Tibial nerve (tissue), 4 donors: ENCODE measurements around the gene SCN4B. TPM values are rescaled to one million over a fixed set of nuclear protein-coding genes. Genes with fewer than 3 reads are reported as not detected.

Source experiments
- DNase-seq, 2 donors: peaks; one replicate each; pipeline ENCODE4 v3.0.0-alpha.2; 2019; ENCODE audit warnings: low spot score in 2 of 2
- H3K27ac ChIP-seq, 4 donors: fragments of 200-600 bp; sonication (generic) in 3 of 4; one replicate each; pipeline ENCODE4 v1.5.1; 2017 to 2019; ENCODE audit warnings: mild to moderate bottlenecking in 1 of 4
- H3K27me3 ChIP-seq, 2 donors: fragments of 200-600 bp; sonication (generic) in 1 of 2; one replicate each; pipeline versions ENCODE4 v1.5.1 to v1.6.0; 2017 to 2019
- H3K36me3 ChIP-seq, 3 donors: fragments of 200-600 bp; sonication (generic); one replicate each; pipeline ENCODE4 v1.5.1; 2018 to 2019
- H3K4me1 ChIP-seq, 4 donors: fragments of 200-600 bp; sonication (generic) in 3 of 4; one replicate each; pipeline ENCODE4 v1.5.1; 2017 to 2019
- H3K4me3 ChIP-seq, 4 donors: fragments of 200-600 bp; sonication (generic) in 3 of 4; one replicate each; pipeline ENCODE4 v1.5.1; 2017 to 2019; ENCODE audit warnings: mild to moderate bottlenecking in 1 of 4, moderate library complexity in 1 of 4
- H3K9me3 ChIP-seq, 4 donors: fragments of 200-600 bp; sonication (generic) in 3 of 4; one replicate each; pipeline ENCODE4 v1.5.1; 2017 to 2019
- CTCF ChIP-seq, 5 experiments: fragments of 200-600 bp in 3 of 5; fragments of 450-650 bp in 2 of 5; sonication (generic) in 3 of 5; IDR thresholded peaks; one replicate each; pipeline ENCODE4 v1.5.1; 2016 to 2019; ENCODE audit warnings: antibody characterized with exemption in 5 of 5, mild to moderate bottlenecking in 3 of 5, moderate library complexity in 2 of 5
- EP300 ChIP-seq, 2 donors: sonication (generic); formaldehyde crosslinking; IDR thresholded peaks; one replicate each; pipeline ENCODE4 v1.6.1; 2017; ENCODE audit warnings: antibody characterized with exemption in 2 of 2, mild to moderate bottlenecking in 1 of 2
- POLR2A ChIP-seq, 2 donors: fragments of 450-650 bp; IDR thresholded peaks; one replicate each; pipeline ENCODE4 v1.6.1; 2017; ENCODE audit warnings: antibody characterized with exemption in 2 of 2, mild to moderate bottlenecking in 2 of 2, moderate library complexity in 2 of 2
- WGBS, 2 donors: methylation state at CpG; one replicate each; pipeline ENCODE4 v1.1.5; 2018; 5-methylcytosine and 5-hydroxymethylcytosine counted together
- total RNA-seq, 4 donors: library from RNA; depleted of rRNA; stranded (reverse); fragments of >200 nt; gene quantifications; one replicate each; pipeline ENCODE4 v1.1.0, GENCODE V29; 2016

The SCN4B gene
- total RNA-seq, 4 donors from 2014 or later: 0.66 to 4.1 (median 1.1) TPM

GRCh38 chr11:118153516-118153915, 893 bp upstream of the SCN4B start:
- TF ChIP-seq POLR2A (IDR thresholded peaks at IDR 0.05) (no peak), CTCF (IDR thresholded peaks at IDR 0.05) (no peak), EP300 (IDR thresholded peaks at IDR 0.05) (no peak)
- H3K27me3 ChIP-seq: peaks cover 0 to 78% of the 10 kb centered on the region in 2 donors

GRCh38 chr11:118152020-118152551, 537 bp downstream of the SCN4B start:
- peaks cover 0 to 26% (median 11%) of the 10 kb centered on the region in 4 donors for H3K4me1 ChIP-seq
- H3K9me3 ChIP-seq: no peaks in the 10 kb centered on the region
- peaks cover 0 to 67% of the 10 kb centered on the region in 2 donors for H3K27me3 ChIP-seq
- no peak for DNase-seq
- H3K27ac ChIP-seq: no peak overlapping the region
- TF ChIP-seq POLR2A (IDR thresholded peaks at IDR 0.05) (no peak), CTCF (IDR thresholded peaks at IDR 0.05) (no peak), EP300 (IDR thresholded peaks at IDR 0.05) (no peak)
- 15 to 19% methylated on average over 16 of the region's 16 CpGs for WGBS, 2 donors
- H3K4me3 ChIP-seq: peak overlapping the region; percentile 31 to 57 (median 40)
- H3K36me3 ChIP-seq: no peaks in the 10 kb centered on the region

More at GRCh38 chr11:118153516-118153915, 893 bp upstream of the SCN4B start:
- no peak for DNase-seq
- no peaks in the 10 kb centered on the region for H3K9me3 ChIP-seq
- H3K36me3 ChIP-seq: no peaks in the 10 kb centered on the region
- no peak overlapping the region for H3K27ac ChIP-seq
- H3K4me3 ChIP-seq: peak overlapping the region in 2 of 4 donors; percentile 45 to 57
- WGBS, 2 donors: 18 to 27% methylated on average over 16 of the region's 16 CpGs
- H3K4me1 ChIP-seq: peaks cover 0 to 26% (median 11%) of the 10 kb centered on the region in 4 donors

GRCh38 chr11:118151431-118151830, 1.2 kb downstream of the SCN4B start:
- Histone ChIP-seq H3K9me3 (no peaks in the 10 kb centered on the region), H3K4me1 (peaks cover 0 to 25% (median 11%) of the 10 kb centered on the region in 4 donors), H3K36me3 (no peaks in the 10 kb centered on the region), H3K4me3 (no peak overlapping the region), H3K27me3 (peaks cover 0 to 61% of the 10 kb centered on the region in 2 donors), H3K27ac (no peak overlapping the region)
- WGBS, 2 donors: 51 to 61% methylated on average over 5 of the region's 5 CpGs
- DNase-seq: no peak
- TF ChIP-seq EP300 (IDR thresholded peaks at IDR 0.05) (no peak), CTCF (IDR thresholded peaks at IDR 0.05) (no peak), POLR2A (IDR thresholded peaks at IDR 0.05) (no peak)

GRCh38 chr11:118149493-118149892, 3.1 kb downstream of the SCN4B start:
- Histone ChIP-seq H3K36me3 (no peaks in the 10 kb centered on the region), H3K27ac (no peak overlapping the region), H3K4me1 (peaks cover 0 to 37% (median 18%) of the 10 kb centered on the region in 4 donors), H3K4me3 (no peak overlapping the region), H3K27me3 (peaks cover 0 to 58% of the 10 kb centered on the region in 2 donors), H3K9me3 (no peaks in the 10 kb centered on the region)
- 50 to 88% methylated on average over 1 of the region's 1 CpG for WGBS, 2 donors
- no peak for TF ChIP-seq EP300 (IDR thresholded peaks at IDR 0.05)
- no peak for DNase-seq

- H3K9me3 ChIP-seq: no peaks in the 10 kb centered on the region
- H3K27ac ChIP-seq: no peak overlapping the region
- 61 to 62% methylated on average over 2 of the region's 2 CpGs for WGBS, 2 donors
- TF ChIP-seq POLR2A (IDR thresholded peaks at IDR 0.05) (no peak), CTCF (IDR thresholded peaks at IDR 0.05) (no peak)
- H3K27me3 ChIP-seq: peaks cover 0 to 58% of the 10 kb centered on the region in 2 donors
- H3K36me3 ChIP-seq: no peaks in the 10 kb centered on the region
- peaks cover 0 to 37% (median 18%) of the 10 kb centered on the region in 4 donors for H3K4me1 ChIP-seq
- no peak for DNase-seq
- H3K4me3 ChIP-seq: no peak overlapping the region
Measured at GRCh38 chr11:118148856-118149255, 3.8 kb downstream of the SCN4B start.
